Measurements from ENCODE around the gene PIGP.

- peak in 1 of 6 experiments; percentile 7 for TF ChIP-seq CTCF (IDR thresholded peaks at IDR 0.05)
- no peak for TF ChIP-seq POLR2A (IDR thresholded peaks at IDR 0.05)
These were observed 440 bp downstream of the PIGP start for GRCh38 chr21:37072274-37072987.
